Neuronal stem cell (in vitro differentiated cells): ENCODE measurements around the gene PADI3.

ENCODE experiments used
- DNase-seq: peaks from one replicate; pipeline ENCODE4 v3.0.0-alpha.2; 2013; ENCODE audit warnings: low spot score
- H2AFZ ChIP-seq: one replicate; pipeline ENCODE4 v1.6.1; 2013; ENCODE audit warnings: mild to moderate bottlenecking, low read length, inconsistent platforms
- H2AK5ac ChIP-seq: 2 replicates; pipeline ENCODE4 v1.6.1; 2013; ENCODE audit warnings: low read depth, mild to moderate bottlenecking, inconsistent platforms, low read length, moderate library complexity, mixed read lengths
- H2BK120ac ChIP-seq: 2 replicates; pipeline ENCODE4 v1.6.1; 2013; ENCODE audit warnings: low read depth, mild to moderate bottlenecking, inconsistent platforms, low read length, moderate library complexity, mixed read lengths
- H2BK12ac ChIP-seq: one replicate; pipeline ENCODE4 v1.6.1; 2013; ENCODE audit warnings: low read length, inconsistent platforms
- H2BK15ac ChIP-seq: 2 replicates; pipeline ENCODE4 v1.6.1; 2013; ENCODE audit warnings: mild to moderate bottlenecking, low read length, inconsistent platforms, mixed read lengths
- H2BK5ac ChIP-seq: one replicate; pipeline ENCODE4 v1.6.1; 2013; ENCODE audit warnings: inconsistent platforms, mild to moderate bottlenecking, low read length, moderate library complexity
- H3K14ac ChIP-seq: one replicate; pipeline ENCODE4 v1.6.1; 2013; ENCODE audit warnings: low read length, inconsistent platforms
- H3K18ac ChIP-seq: 2 replicates; pipeline ENCODE4 v1.6.1; 2013; ENCODE audit warnings: low read length, inconsistent platforms
- H3K23ac ChIP-seq: 2 replicates; pipeline ENCODE4 v1.6.1; 2013; ENCODE audit warnings: low read depth, mild to moderate bottlenecking, mixed read lengths, low read length, inconsistent platforms; ENCODE audit not compliant: poor library complexity
- H3K27ac ChIP-seq: replicated peaks from 3 replicates; pipeline ENCODE4 v1.5.1; 2013; ENCODE audit warnings: low read length, inconsistent platforms
- H3K27me3 ChIP-seq, 3 experiments: 2 replicates each; pipeline ENCODE4 v1.6.1; 2013; ENCODE audit warnings: low read length in 3 of 3, mild to moderate bottlenecking in 2 of 3, inconsistent platforms in 1 of 3, low read depth in 1 of 3, mixed read lengths in 1 of 3, moderate library complexity in 1 of 3; ENCODE audit not compliant: control insufficient read depth in 3 of 3, insufficient read depth in 3 of 3
- H3K36me3 ChIP-seq, 2 donors: replicated peaks in 1 of 2; 2 replicates each; pipeline ENCODE4 v1.6.1; 2013; ENCODE audit warnings: low read length in 2 of 2; ENCODE audit not compliant: control insufficient read depth in 2 of 2, insufficient read depth in 2 of 2
- H3K4ac ChIP-seq: 2 replicates; pipeline ENCODE4 v1.6.1; 2013; ENCODE audit warnings: inconsistent platforms, mild to moderate bottlenecking, low read length, moderate library complexity
- H3K4me1 ChIP-seq, 2 donors: 1 replicate in 1 of 2; 2 replicates in 1 of 2; pipeline ENCODE4 v1.6.1; 2013; ENCODE audit warnings: low read length in 2 of 2, low read depth in 1 of 2; ENCODE audit not compliant: control insufficient read depth in 2 of 2, insufficient read depth in 1 of 2
- H3K4me2 ChIP-seq: one replicate; pipeline ENCODE4 v1.6.1; 2013; ENCODE audit warnings: mild to moderate bottlenecking, low read length, inconsistent platforms; ENCODE audit not compliant: insufficient read depth, poor library complexity, severe bottlenecking
- H3K4me3 ChIP-seq, 2 donors: 2 replicates each; pipeline ENCODE4 v1.5.1; 2013; ENCODE audit warnings: low read length in 2 of 2, mild to moderate bottlenecking in 2 of 2, inconsistent platforms in 1 of 2, moderate library complexity in 1 of 2
- H3K79me1 ChIP-seq: one replicate; pipeline ENCODE4 v1.6.1; 2013; ENCODE audit warnings: low read depth, mild to moderate bottlenecking, inconsistent platforms, low read length, moderate library complexity
- H3K9ac ChIP-seq: one replicate; pipeline ENCODE4 v1.6.1; 2013; ENCODE audit warnings: mild to moderate bottlenecking, low read depth, low read length, inconsistent platforms; ENCODE audit not compliant: poor library complexity
- H3K9me3 ChIP-seq, 2 donors: replicated peaks in 1 of 2; 2 replicates each; pipeline versions ENCODE3 to v1.6.1; 2013; ENCODE audit warnings: low read length in 2 of 2, mild to moderate bottlenecking in 2 of 2, inconsistent platforms in 1 of 2, low read depth in 1 of 2, mixed read lengths in 1 of 2, moderate library complexity in 1 of 2; ENCODE audit not compliant: control insufficient read depth in 2 of 2, insufficient read depth in 1 of 2
- H4K8ac ChIP-seq: one replicate; pipeline ENCODE4 v1.6.1; 2013; ENCODE audit warnings: low read depth, mild to moderate bottlenecking, inconsistent platforms, low read length, moderate library complexity
- H4K91ac ChIP-seq: one replicate; pipeline ENCODE4 v1.6.1; 2013; ENCODE audit warnings: low read length, low read depth, mild to moderate bottlenecking, inconsistent platforms; ENCODE audit not compliant: poor library complexity
- WGBS, 2 donors: extraction: QIAGEN DNeasy Blood & Tissue Kit; methylation state at CpG; one replicate each; pipeline ENCODE4 v1.1.7; 2013; ENCODE audit warnings: missing lambda C conversion rate in 2 of 2, mixed read lengths in 1 of 2; ENCODE audit not compliant: insufficient read length in 2 of 2, insufficient replicate concordance in 1 of 2; ENCODE audit errors: extremely low coverage in 2 of 2; 5-methylcytosine and 5-hydroxymethylcytosine counted together

PADI3 gene

DNA sequence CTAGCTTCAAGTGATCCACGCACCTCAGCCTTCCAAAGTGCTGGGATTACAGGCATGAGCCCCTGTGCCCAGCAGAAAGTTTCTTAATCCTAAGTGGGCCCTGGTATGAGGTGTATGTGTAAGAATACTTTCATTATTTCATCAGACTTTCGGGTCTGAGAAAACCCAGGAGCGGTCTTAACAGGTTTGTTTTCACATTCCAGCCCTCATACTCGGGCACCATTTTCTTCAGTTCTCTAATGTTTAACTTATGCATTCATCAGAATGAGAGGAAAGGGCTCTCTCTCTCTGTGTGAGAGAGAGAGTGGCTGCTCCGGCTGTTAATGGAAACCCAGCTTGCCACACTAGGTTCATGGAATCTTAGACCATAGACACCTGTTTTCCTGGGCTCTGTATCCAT lies 48.1 kb upstream of the PADI3 start:
- Histone ChIP-seq H3K14ac (no peak overlapping the region), H4K8ac (no peak overlapping the region), H2AK5ac (no peak overlapping the region), H3K27me3 (no peaks in the 10 kb centered on the region), H3K4ac (no peak overlapping the region), H3K36me3 (no peaks in the 10 kb centered on the region), H2BK5ac (no peak overlapping the region), H4K91ac (no peak overlapping the region), H3K27ac (no peak overlapping the region), H3K23ac (no peak overlapping the region), H3K4me1 (peaks cover 9 to 14% of the 10 kb centered on the region in 2 donors), H2AFZ (no peak overlapping the region), H2BK12ac (no peak overlapping the region), H3K9me3 (no peaks in the 10 kb centered on the region), H2BK120ac (no peak overlapping the region), H2BK15ac (no peak overlapping the region), H3K18ac (no peak overlapping the region), H3K9ac (no peak overlapping the region), H3K4me3 (no peak overlapping the region), H3K79me1 (no peaks in the 10 kb centered on the region), H3K4me2 (no peak overlapping the region)
- DNase-seq: no peak
- WGBS, 2 donors: no CpG with 5 or more reads among the region's 5 CpGs

DNA sequence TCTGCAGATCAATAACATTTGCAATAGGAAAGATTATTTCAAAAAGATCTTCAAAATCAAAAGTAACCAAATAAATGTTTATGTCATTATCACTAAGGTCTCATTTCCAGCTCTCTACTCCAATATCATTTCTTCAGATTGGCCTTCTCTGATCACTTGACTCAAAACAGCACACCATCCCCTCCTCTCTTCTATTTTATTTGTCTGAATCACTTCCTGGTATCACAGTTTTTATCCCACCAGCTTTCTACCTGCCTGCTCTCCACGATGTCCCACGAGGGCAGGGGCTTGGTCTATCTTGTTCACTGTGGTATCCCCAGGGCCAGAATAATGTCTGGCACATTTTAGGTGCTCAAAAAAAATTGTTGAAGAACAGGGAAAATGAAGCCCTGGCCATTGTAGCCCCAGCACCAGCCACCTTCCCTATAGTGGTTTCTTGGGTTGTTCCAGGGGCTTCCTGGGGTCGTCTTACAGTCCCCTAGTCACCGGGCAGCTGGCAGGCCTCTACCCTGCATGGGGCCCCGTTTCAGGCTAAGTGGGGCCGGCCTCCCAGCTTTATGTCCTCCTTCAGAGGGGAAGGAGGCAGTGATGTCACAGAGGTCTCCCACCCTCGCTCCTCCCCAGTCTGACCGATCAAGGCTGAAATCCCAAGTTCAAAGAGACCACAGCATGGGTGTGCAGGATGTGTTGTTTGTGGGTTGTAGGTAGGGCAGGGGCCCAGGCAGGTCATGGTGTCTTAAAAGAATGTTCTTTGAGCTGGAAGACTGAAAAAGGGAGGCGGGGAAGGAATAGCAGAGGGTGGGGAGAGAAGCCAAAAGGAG lies 47.5 kb upstream of the PADI3 start:
- Histone ChIP-seq H3K4me3 (no peak overlapping the region), H2BK15ac (no peak overlapping the region), H3K18ac (peak overlapping the region; percentile 68), H4K8ac (no peak overlapping the region), H3K36me3 (no peaks in the 10 kb centered on the region), H3K79me1 (no peaks in the 10 kb centered on the region), H2BK12ac (no peak overlapping the region), H3K27me3 (no peaks in the 10 kb centered on the region), H3K14ac (no peak overlapping the region), H2AFZ (peak overlapping the region; percentile 32), H3K9ac (no peak overlapping the region), H2BK120ac (no peak overlapping the region), H3K9me3 (no peaks in the 10 kb centered on the region), H2BK5ac (no peak overlapping the region), H3K4me1 (peaks cover 11 to 12% of the 10 kb centered on the region in 2 donors), H2AK5ac (no peak overlapping the region), H4K91ac (no peak overlapping the region), H3K23ac (no peak overlapping the region), H3K4me2 (no peak overlapping the region), H3K27ac (no peak overlapping the region), H3K4ac (no peak overlapping the region)
- DNase-seq: no peak
- WGBS, 2 donors: no CpG with 5 or more reads among the region's 9 CpGs

DNA sequence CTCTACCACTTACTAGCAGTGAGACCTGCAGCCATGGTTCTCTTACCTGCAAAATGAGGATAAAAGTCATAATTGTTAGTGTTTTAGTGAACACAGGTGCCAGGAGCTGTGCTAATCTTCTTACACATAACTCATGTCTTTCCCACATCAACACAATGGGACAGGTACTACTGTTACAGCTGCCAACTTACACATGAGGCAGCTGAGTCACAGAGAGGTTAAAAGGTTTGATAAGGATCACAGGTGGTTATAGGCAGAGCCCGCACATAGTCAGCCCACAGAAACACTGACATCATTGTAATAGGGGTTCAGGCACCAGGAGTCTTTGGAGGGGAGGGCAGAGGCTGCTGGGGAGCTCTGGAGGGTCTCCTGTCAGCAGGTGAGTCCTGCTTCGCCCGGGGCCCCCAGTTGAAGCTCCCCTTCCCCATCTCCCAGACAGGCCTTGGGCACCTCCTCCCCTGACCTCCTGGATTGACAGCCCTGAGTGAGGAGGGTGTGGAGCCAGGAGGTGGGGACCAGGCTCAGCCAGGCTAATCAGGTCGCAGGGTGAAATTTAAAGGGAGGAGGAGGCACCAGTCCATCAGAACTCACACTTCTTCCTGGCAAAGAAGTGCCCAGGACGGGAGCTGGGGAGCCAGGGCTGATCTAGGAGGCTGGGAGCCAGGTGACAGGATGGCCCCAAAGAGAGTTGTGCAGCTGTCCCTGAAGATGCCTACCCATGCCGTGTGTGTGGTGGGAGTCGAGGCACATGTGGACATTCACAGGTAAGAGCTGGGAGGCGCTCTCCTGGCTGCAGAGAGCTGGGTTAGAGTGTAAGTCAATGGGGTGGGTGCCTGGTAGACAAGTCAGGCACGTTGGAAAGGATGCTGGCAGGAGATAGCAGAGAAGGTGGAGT lies 44.1 kb upstream of the PADI3 start, which contains the start of gene PADI1:
TSS of gene PADI1 (plus strand) at position 583 of the 895 bp plus-strand sequence. CDS start at position 673, 90 bp downstream.
- Histone ChIP-seq H3K23ac (no peak within 1 kb of the TSS), H3K4me2 (no peak within 1 kb of the TSS), H2AFZ (no peak within 1 kb of the TSS), H3K4ac (no peak within 1 kb of the TSS), H3K36me3 (no peaks in the 10 kb centered on the region), H3K79me1 (no peaks in the 10 kb centered on the region), H4K91ac (peak within 1 kb of the TSS; percentile 23), H3K9me3 (no peaks in the 10 kb centered on the region), H2BK12ac (no peak within 1 kb of the TSS), H2AK5ac (peak within 1 kb of the TSS; percentile 27), H2BK5ac (no peak within 1 kb of the TSS), H2BK15ac (peak within 1 kb of the TSS; percentile 64), H3K27ac (no peak within 1 kb of the TSS), H3K27me3 (no peaks in the 10 kb centered on the region), H3K18ac (no peak within 1 kb of the TSS), H3K9ac (no peak within 1 kb of the TSS), H3K4me1 (peaks cover 7 to 20% of the 10 kb centered on the region in 2 donors), H3K4me3 (no peak within 1 kb of the TSS), H4K8ac (no peak within 1 kb of the TSS), H3K14ac (peak within 1 kb of the TSS; percentile 83), H2BK120ac (no peak within 1 kb of the TSS)
- no peak for DNase-seq
- WGBS, 2 donors: no CpG with 5 or more reads among the region's 9 CpGs

DNA sequence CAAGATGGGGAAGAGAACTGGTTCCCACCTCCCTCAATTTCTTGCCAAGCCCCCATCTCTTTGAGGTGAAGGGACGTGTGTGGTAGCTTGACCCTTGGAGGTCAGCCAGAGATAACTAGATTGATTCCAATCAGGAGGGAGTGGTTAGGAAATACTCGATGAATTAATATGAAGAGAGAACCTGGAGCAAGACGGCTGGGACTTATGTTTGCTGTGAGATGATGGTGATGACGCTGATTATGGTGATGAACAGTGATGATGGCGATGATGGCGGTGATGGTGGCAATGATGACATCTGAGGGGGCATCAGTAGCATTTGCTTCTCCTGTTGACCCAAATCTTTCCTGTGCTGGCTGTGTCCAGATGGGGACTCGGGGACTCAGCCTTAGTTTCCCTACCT lies 43.2 kb upstream of the PADI3 start:
- no peak overlapping the region for H3K4ac ChIP-seq
- H3K4me1 ChIP-seq: peaks cover 7 to 20% of the 10 kb centered on the region in 2 donors
- H2BK15ac ChIP-seq: peak overlapping the region; percentile 64
- H2AK5ac ChIP-seq: no peak overlapping the region
- DNase-seq: no peak
- H3K36me3 ChIP-seq: no peaks in the 10 kb centered on the region
- H3K4me3 ChIP-seq: no peak overlapping the region
- no CpG with 5 or more reads among the region's 7 CpGs for WGBS, 2 donors
- H3K27me3 ChIP-seq: no peaks in the 10 kb centered on the region
- H2BK12ac ChIP-seq: no peak overlapping the region
- H3K23ac ChIP-seq: no peak overlapping the region
- H3K9me3 ChIP-seq: no peaks in the 10 kb centered on the region
- no peak overlapping the region for H2AFZ ChIP-seq
- H3K27ac ChIP-seq: no peak overlapping the region
- H2BK120ac ChIP-seq: no peak overlapping the region
- H4K91ac ChIP-seq: no peak overlapping the region
- H3K79me1 ChIP-seq: no peaks in the 10 kb centered on the region
- no peak overlapping the region for H3K4me2 ChIP-seq
- H2BK5ac ChIP-seq: no peak overlapping the region
- no peak overlapping the region for H3K14ac ChIP-seq
- H3K9ac ChIP-seq: no peak overlapping the region
- no peak overlapping the region for H3K18ac ChIP-seq
- no peak overlapping the region for H4K8ac ChIP-seq
